HepG2 (cell line): ENCODE measurements around the gene COL9A3.

ENCODE experiments used
- ASH2L ChIP-seq: fragments of 300-600, 200-600 bp; sonication (generic); IDR thresholded peaks from 2 replicates; pipeline ENCODE4 v1.7.0; 2017; ENCODE audit warnings: low read depth, mild to moderate bottlenecking, moderate library complexity, mixed read lengths, low read length; ENCODE audit not compliant: insufficient read length
- CTCF ChIP-seq: sonication (generic); formaldehyde crosslinking; IDR thresholded peaks from 2 replicates; pipeline ENCODE4 v1.5.0; 2020; ENCODE audit warnings: mild to moderate bottlenecking, missing genetic modification reagents, moderate library complexity
- KDM5B ChIP-seq: sonication (generic); formaldehyde crosslinking; IDR thresholded peaks from 2 replicates; pipeline ENCODE4 v1.4.0; 2020; ENCODE audit warnings: missing genetic modification reagents, mild to moderate bottlenecking, borderline replicate concordance
- RBFOX2 ChIP-seq: fragments of 200-400 bp; formaldehyde crosslinking; IDR thresholded peaks from 2 replicates; pipeline ENCODE4 v1.6.1; 2017; ENCODE audit warnings: low read depth, mild to moderate bottlenecking, low read length
- THAP7 ChIP-seq: sonication (generic); formaldehyde crosslinking; IDR thresholded peaks from 2 replicates; pipeline ENCODE4 v1.8.1; 2023; ENCODE audit warnings: mild to moderate bottlenecking, missing genetic modification reagents
- ZBTB43 ChIP-seq: sonication (generic); formaldehyde crosslinking; conservative IDR thresholded peaks from 2 replicates; pipeline ENCODE4 v1.4.0; 2020; ENCODE audit warnings: missing genetic modification reagents

GRCh38 chr20:62845416-62846160 lies 28.7 kb downstream of the COL9A3 start:
- no peak for TF ChIP-seq ASH2L
- no peak for TF ChIP-seq CTCF (CRISPR knock-in tag)
- TF ChIP-seq ZBTB43 (CRISPR knock-in tag) = no peak
- TF ChIP-seq THAP7 (CRISPR knock-in tag) = no peak
- no peak for TF ChIP-seq KDM5B (CRISPR knock-in tag)
- no peak for TF ChIP-seq RBFOX2
